Breast epithelium (tissue), 4 donors: ENCODE data around the gene VPS16. TPM values are rescaled to one million over a fixed set of nuclear protein-coding genes. Genes with fewer than 3 reads are reported as not detected.

Experiments used
- DNase-seq, 2 donors: peaks; one replicate each; pipeline ENCODE4 v3.0.0-alpha.2; 2019; ENCODE audit warnings: low spot score in 2 of 2
- H3K27ac ChIP-seq, 2 donors: fragments of 200-600 bp; sonication (generic) in 1 of 2; one replicate each; pipeline ENCODE4 v1.5.1; 2016 to 2019; ENCODE audit warnings: mild to moderate bottlenecking in 1 of 2
- H3K27me3 ChIP-seq, 2 donors: fragments of 200-600 bp; sonication (generic) in 1 of 2; one replicate each; pipeline versions ENCODE4 v1.5.1 to v1.6.0; 2017 to 2019; ENCODE audit warnings: control low read depth in 1 of 2, mild to moderate bottlenecking in 1 of 2
- H3K36me3 ChIP-seq: fragments of 200-600 bp; one replicate; pipeline ENCODE4 v1.5.1; 2019
- H3K4me1 ChIP-seq, 2 donors: fragments of 200-600 bp; sonication (generic); one replicate each; pipeline ENCODE4 v1.5.1; 2016 to 2019; ENCODE audit warnings: control low read depth in 1 of 2
- H3K4me3 ChIP-seq, 3 donors: fragments of 200-600 bp; sonication (generic); 1 replicate in 2 of 3; 2 replicates in 1 of 3; pipeline ENCODE4 v1.5.1; 2016 to 2019; ENCODE audit warnings: mild to moderate bottlenecking in 3 of 3, moderate library complexity in 2 of 3
- H3K9me3 ChIP-seq, 2 donors: fragments of 200-600 bp; sonication (generic) in 1 of 2; one replicate each; pipeline ENCODE4 v1.5.1; 2016 to 2019; ENCODE audit warnings: control low read depth in 1 of 2
- CTCF ChIP-seq, 3 donors: fragments of 450-650 bp; IDR thresholded peaks; one replicate each; pipeline ENCODE4 v1.5.1; 2016 to 2017; ENCODE audit warnings: antibody characterized with exemption in 3 of 3, mild to moderate bottlenecking in 3 of 3, moderate library complexity in 3 of 3
- POLR2A ChIP-seq: fragments of 450-650 bp; IDR thresholded peaks from one replicate; pipeline ENCODE4 v1.6.1; 2016; ENCODE audit warnings: antibody characterized with exemption, mild to moderate bottlenecking, moderate library complexity
- POLR2AphosphoS5 ChIP-seq, 3 donors: sonication (generic); formaldehyde crosslinking; IDR thresholded peaks; one replicate each; pipeline ENCODE4 v1.6.1; 2017; ENCODE audit warnings: antibody characterized with exemption in 3 of 3
- intact Hi-C: fragments of 100-400 bp; cut with DNase I; formaldehyde crosslinking; loops from one replicate; pipeline ENCODE4 v1.15.1; 2023; ENCODE audit warnings: low total_unique reads
- total RNA-seq, 3 donors: library from RNA; depleted of rRNA; stranded (reverse); fragments of >200 nt; gene quantifications; one replicate each; pipeline ENCODE4 v1.1.0, GENCODE V29; 2016

VPS16 gene
- total RNA-seq, 3 donors from 2014 or later = 25.3 to 34.7 (median 33.8) TPM

GRCh38 chr20:2834401-2835110, 6.0 kb upstream of the VPS16 start:
- no peak overlapping the region for H3K27ac ChIP-seq
- no peak for TF ChIP-seq POLR2AphosphoS5 (IDR thresholded peaks at IDR 0.05)
- TF ChIP-seq POLR2A = no peak
- no peak for TF ChIP-seq CTCF (IDR thresholded peaks at IDR 0.05)
- no peak overlapping the region for H3K4me3 ChIP-seq
- no peaks in the 10 kb centered on the region for H3K9me3 ChIP-seq
- no peaks in the 10 kb centered on the region for H3K36me3 ChIP-seq
- no peak for DNase-seq
- intact Hi-C loops = no loop called here
- H3K4me1 ChIP-seq = no peaks in the 10 kb centered on the region
- no peaks in the 10 kb centered on the region for H3K27me3 ChIP-seq

- intact Hi-C loops = no loop called here
- no peak overlapping the region for H3K27ac ChIP-seq
- H3K4me1 ChIP-seq = peaks cover 0 to 4% of the 10 kb centered on the region in 2 donors
- H3K4me3 ChIP-seq = no peak overlapping the region
- TF ChIP-seq CTCF (IDR thresholded peaks at IDR 0.05) = no peak
- TF ChIP-seq POLR2A = no peak
- no peak for TF ChIP-seq POLR2AphosphoS5 (IDR thresholded peaks at IDR 0.05)
- no peaks in the 10 kb centered on the region for H3K36me3 ChIP-seq
- H3K27me3 ChIP-seq = no peaks in the 10 kb centered on the region
- no peak for DNase-seq
- no peaks in the 10 kb centered on the region for H3K9me3 ChIP-seq
These were observed 5.2 kb upstream of the VPS16 start for GRCh38 chr20:2835331-2835796.

- Histone ChIP-seq H3K27me3 (no peaks in the 10 kb centered on the region), H3K9me3 (no peaks in the 10 kb centered on the region), H3K27ac (no peak overlapping the region), H3K4me3 (no peak overlapping the region), H3K4me1 (peaks cover 0 to 4% of the 10 kb centered on the region in 2 donors), H3K36me3 (no peaks in the 10 kb centered on the region)
- DNase-seq = no peak
- no peak for TF ChIP-seq POLR2AphosphoS5 (IDR thresholded peaks at IDR 0.05)
- no peak for TF ChIP-seq POLR2A
- no peak for TF ChIP-seq CTCF (IDR thresholded peaks at IDR 0.05)
- intact Hi-C loops = no loop called here
These were observed 4.5 kb upstream of the VPS16 start for GRCh38 chr20:2836035-2836434.

- H3K27ac ChIP-seq = no peak overlapping the region
- intact Hi-C loops = no loop called here
- H3K27me3 ChIP-seq = no peaks in the 10 kb centered on the region
- H3K36me3 ChIP-seq = no peaks in the 10 kb centered on the region
- no peak for DNase-seq
- TF ChIP-seq POLR2AphosphoS5 (IDR thresholded peaks at IDR 0.05) (no peak), CTCF (IDR thresholded peaks at IDR 0.05) (no peak), POLR2A (no peak)
- no peak overlapping the region for H3K4me3 ChIP-seq
- H3K4me1 ChIP-seq = peaks cover 0 to 4% of the 10 kb centered on the region in 2 donors
- H3K9me3 ChIP-seq = no peaks in the 10 kb centered on the region
These were observed 3.2 kb upstream of the VPS16 start for GRCh38 chr20:2837221-2837960.

GRCh38 chr20:2838170-2838797, 2.3 kb upstream of the VPS16 start:
- Histone ChIP-seq H3K36me3 (no peaks in the 10 kb centered on the region), H3K4me3 (no peak overlapping the region), H3K9me3 (no peaks in the 10 kb centered on the region), H3K27ac (no peak overlapping the region), H3K4me1 (peaks cover 0 to 4% of the 10 kb centered on the region in 2 donors), H3K27me3 (no peaks in the 10 kb centered on the region)
- TF ChIP-seq POLR2A (no peak), POLR2AphosphoS5 (IDR thresholded peaks at IDR 0.05) (no peak), CTCF (IDR thresholded peaks at IDR 0.05) (no peak)
- no peak for DNase-seq
- intact Hi-C loops = no loop called here
